ENCODE data around the gene PDK2. TPM values are rescaled to one million over a fixed set of nuclear protein-coding genes. Genes with fewer than 3 reads are reported as not detected.

The PDK2 gene
- total RNA-seq, 6 experiments from 2014 or later: 26.6 to 35.6 (median 29.6) TPM

DNA sequence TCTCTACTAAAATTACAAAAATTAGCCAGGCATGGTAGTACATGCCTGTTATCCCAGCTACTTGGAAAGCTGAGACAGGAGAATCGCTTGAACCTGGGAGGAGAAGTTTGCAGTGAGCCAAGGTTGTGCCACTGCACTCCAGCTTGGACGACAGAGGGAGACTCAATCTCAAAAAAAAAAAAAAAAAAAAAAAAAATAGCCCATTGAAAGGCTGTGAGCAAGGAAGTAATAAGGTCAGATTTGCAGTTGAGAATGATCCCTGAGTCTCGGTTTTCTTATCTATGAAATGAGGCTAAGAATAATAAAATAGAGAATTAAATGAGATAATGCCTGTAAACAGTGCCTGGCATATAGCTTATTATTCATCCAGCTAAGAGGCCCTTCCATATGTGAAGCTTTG lies 1.3 kb upstream of the PDK2 start:
- TF ChIP-seq, protein P1, sequence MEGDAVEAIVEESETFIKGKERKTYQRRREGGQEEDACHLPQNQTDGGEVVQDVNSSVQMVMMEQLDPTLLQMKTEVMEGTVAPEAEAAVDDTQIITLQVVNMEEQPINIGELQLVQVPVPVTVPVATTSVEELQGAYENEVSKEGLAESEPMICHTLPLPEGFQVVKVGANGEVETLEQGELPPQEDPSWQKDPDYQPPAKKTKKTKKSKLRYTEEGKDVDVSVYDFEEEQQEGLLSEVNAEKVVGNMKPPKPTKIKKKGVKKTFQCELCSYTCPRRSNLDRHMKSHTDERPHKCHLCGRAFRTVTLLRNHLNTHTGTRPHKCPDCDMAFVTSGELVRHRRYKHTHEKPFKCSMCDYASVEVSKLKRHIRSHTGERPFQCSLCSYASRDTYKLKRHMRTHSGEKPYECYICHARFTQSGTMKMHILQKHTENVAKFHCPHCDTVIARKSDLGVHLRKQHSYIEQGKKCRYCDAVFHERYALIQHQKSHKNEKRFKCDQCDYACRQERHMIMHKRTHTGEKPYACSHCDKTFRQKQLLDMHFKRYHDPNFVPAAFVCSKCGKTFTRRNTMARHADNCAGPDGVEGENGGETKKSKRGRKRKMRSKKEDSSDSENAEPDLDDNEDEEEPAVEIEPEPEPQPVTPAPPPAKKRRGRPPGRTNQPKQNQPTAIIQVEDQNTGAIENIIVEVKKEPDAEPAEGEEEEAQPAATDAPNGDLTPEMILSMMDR (IDR thresholded peaks at IDR 0.05): no peak
- peak overlapping the region; percentile 84 for H3K27ac Mint-ChIP-seq
- no peaks in the 10 kb centered on the region for H3K9me3 Mint-ChIP-seq
- H3K36me3 Mint-ChIP-seq (ENCODE audit: low read depth): peaks cover 18% of the 10 kb centered on the region; the same call in 1 of the 2 replicates
- H3K4me3 Mint-ChIP-seq: peak overlapping the region; percentile 90; the same call in 1 of the 2 replicates
- H3K4me1 Mint-ChIP-seq (ENCODE audit: low read depth): peaks cover 35% of the 10 kb centered on the region
- no peak for DNase-seq
- peaks cover 34% of the 10 kb centered on the region for H3K27me3 Mint-ChIP-seq (ENCODE audit: insufficient read depth)

DNA sequence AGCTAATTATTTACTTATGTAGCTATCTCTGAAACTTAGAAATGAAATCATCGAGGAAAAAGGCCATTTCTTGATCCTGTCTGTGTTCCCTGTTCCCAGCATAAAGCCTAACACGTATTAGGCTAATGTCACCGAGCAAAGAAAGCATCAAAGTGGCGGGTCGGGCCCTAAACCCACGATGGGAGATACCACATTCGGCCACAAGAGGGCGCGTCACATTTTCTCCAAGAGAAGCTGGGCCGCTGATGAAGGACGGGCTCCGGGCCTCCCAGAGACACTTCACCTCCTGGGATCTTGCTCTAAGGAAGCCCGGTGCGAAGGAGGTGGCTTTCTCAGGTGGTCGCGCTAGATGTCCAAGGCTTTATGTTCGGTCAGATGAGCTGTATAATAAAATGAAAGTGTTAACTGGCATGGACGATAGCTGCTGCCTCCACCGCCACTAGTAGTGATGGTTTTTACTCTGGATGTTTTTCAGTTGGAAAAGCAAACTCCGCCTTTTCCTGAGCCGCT lies 853 bp upstream of the PDK2 start:
- H3K4me3 Mint-ChIP-seq: peak overlapping the region; percentile 90
- peaks cover 32% of the 10 kb centered on the region for H3K27me3 Mint-ChIP-seq (ENCODE audit: insufficient read depth)
- H3K36me3 Mint-ChIP-seq (ENCODE audit: low read depth): peaks cover 13% of the 10 kb centered on the region; the same call in 1 of the 2 replicates
- TF ChIP-seq, protein P1 (IDR thresholded peaks at IDR 0.05): peak; percentile 98
- H3K27ac Mint-ChIP-seq: peak overlapping the region; percentile 84
- peaks cover 35% of the 10 kb centered on the region for H3K4me1 Mint-ChIP-seq (ENCODE audit: low read depth)
- H3K9me3 Mint-ChIP-seq: no peaks in the 10 kb centered on the region
- DNase-seq: peak; percentile 76

GRCh38 chr17:50095626-50096037 lies 481 bp downstream of the PDK2 start:
- H3K36me3 Mint-ChIP-seq (ENCODE audit: low read depth): peaks cover 9% of the 10 kb centered on the region; the same call in 1 of the 2 replicates
- H3K27me3 Mint-ChIP-seq (ENCODE audit: insufficient read depth): peaks cover 32% of the 10 kb centered on the region
- TF ChIP-seq, protein P1 (IDR thresholded peaks at IDR 0.05): no peak
- H3K4me3 Mint-ChIP-seq: peak overlapping the region; percentile 90
- DNase-seq: no peak
- H3K4me1 Mint-ChIP-seq (ENCODE audit: low read depth): peaks cover 47% of the 10 kb centered on the region
- no peaks in the 10 kb centered on the region for H3K9me3 Mint-ChIP-seq
- peak overlapping the region; percentile 84 for H3K27ac Mint-ChIP-seq

GRCh38 chr17:50096092-50096491 lies 941 bp downstream of the PDK2 start:
- peaks cover 4% of the 10 kb centered on the region; the same call in 1 of the 2 replicates for H3K36me3 Mint-ChIP-seq (ENCODE audit: low read depth)
- peak overlapping the region; percentile 90 for H3K4me3 Mint-ChIP-seq
- H3K4me1 Mint-ChIP-seq (ENCODE audit: low read depth): peaks cover 52% of the 10 kb centered on the region
- H3K27me3 Mint-ChIP-seq (ENCODE audit: insufficient read depth): peaks cover 29% of the 10 kb centered on the region
- TF ChIP-seq, protein P1 (IDR thresholded peaks at IDR 0.05): no peak
- peak overlapping the region; percentile 84; the same call in 1 of the 2 replicates for H3K27ac Mint-ChIP-seq
- no peaks in the 10 kb centered on the region for H3K9me3 Mint-ChIP-seq
- DNase-seq: no peak

DNA sequence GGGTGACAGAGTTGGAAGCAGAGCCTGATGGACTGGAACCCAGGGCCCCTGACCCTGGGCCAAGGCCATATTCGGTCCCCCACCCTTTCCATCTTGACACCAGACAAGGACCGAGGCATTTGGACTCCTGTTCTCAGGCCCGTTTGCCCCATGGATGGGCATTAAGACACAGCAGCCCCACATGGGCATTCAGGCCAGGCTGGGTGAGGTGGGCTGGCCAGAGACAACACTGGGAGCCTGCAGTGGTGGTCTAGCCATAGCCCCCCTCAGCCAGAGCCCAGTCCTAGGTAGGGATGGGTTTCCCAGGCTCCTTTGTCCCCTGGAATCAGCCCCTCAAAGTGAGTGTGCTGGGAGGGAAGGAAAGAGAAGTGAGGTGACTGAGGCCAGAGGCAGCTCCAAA lies 1.6 kb downstream of the PDK2 start:
- H3K4me1 Mint-ChIP-seq (ENCODE audit: low read depth): peaks cover 59% of the 10 kb centered on the region
- peaks cover 26% of the 10 kb centered on the region for H3K27me3 Mint-ChIP-seq (ENCODE audit: insufficient read depth)
- TF ChIP-seq, protein P1 (IDR thresholded peaks at IDR 0.05): no peak
- H3K27ac Mint-ChIP-seq: peak overlapping the region; percentile 31; the same call in 1 of the 2 replicates
- no peaks in the 10 kb centered on the region for H3K9me3 Mint-ChIP-seq
- no peak overlapping the region for H3K4me3 Mint-ChIP-seq
- DNase-seq: no peak
- peaks cover 2% of the 10 kb centered on the region; the same call in 1 of the 2 replicates for H3K36me3 Mint-ChIP-seq (ENCODE audit: low read depth)
